Left renal pelvis (tissue), 4 donors: ENCODE measurements around the gene UBE2L6. TPM values are rescaled to one million over a fixed set of nuclear protein-coding genes. Genes with fewer than 3 reads are reported as not detected.

Experiments used
- DNase-seq, 4 donors: peaks; one replicate each; pipeline ENCODE4 v3.0.0-alpha.2; 2013; ENCODE audit warnings: low read depth in 4 of 4, low spot score in 3 of 4
- polyA plus RNA-seq, 4 donors: library from polyadenylated mRNA; unstranded; fragments of 120-200 nt; gene quantifications; one replicate each; pipeline ENCODE4 v1.2.1, GENCODE V29; 2013; ENCODE audit not compliant: insufficient read length in 4 of 4

Gene UBE2L6
- polyA plus RNA-seq, 4 donors = 36.5 to 46.7 (median 42.3) TPM

- DNase-seq = peak; percentile 84 to 95 (median 90)
These were observed 36.6 kb downstream of the UBE2L6 start, which contains the start of gene TIMM10 for GRCh38 chr11:57530596-57531507. TIMM10 (minus strand) TSS chr11:57530754; CDS start chr11:57530189, 565 bp downstream.

DNA sequence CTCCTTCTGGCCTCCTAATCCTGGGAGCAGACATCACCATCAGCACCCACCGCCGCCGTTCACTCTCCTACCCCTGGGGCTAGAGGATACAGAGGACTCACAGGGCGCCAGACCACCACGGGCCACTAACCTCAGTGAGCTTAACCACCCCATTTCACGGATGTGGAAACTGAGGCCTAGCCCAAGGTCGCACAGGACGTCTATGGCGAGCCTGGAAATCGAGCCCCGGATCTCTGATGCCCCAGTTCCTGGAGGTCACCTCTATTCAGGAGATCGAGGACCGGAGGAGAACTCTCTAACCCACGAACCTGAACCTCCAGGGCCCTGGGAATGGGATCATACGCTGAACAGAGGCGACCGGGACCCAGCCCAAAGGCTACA is 37.3 kb downstream of the UBE2L6 start:
- DNase-seq = no peak

GRCh38 chr11:57529012-57529411 is 38.5 kb downstream of the UBE2L6 start:
- no peak for DNase-seq

DNA sequence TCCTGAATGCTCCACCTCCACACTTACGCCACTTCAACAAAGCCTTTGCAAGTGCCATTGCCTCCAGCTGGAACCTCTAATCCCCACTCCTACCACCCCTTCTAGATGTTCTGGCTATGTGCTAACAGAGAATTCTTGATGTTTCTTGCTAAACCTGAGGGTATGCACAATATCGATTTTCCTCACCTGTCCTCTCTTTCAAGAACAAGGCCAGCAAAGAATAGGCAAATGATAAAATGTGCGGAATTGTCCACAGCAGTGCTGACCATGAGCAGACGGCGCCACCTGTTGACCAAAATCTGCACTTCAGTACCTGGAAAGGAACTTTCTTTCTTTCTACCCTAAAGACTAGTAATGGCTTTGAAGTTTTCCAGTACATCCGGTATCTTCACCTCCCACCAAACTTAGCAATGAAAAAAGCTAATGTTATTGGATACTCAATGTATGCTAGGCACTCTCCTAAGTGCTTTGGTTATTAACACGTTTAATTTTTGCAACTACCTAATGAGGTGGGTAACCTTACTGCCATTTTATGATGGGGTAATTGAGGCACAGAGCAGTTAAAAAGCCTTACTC is 40.3 kb downstream of the UBE2L6 start:
- DNase-seq = no peak

DNA sequence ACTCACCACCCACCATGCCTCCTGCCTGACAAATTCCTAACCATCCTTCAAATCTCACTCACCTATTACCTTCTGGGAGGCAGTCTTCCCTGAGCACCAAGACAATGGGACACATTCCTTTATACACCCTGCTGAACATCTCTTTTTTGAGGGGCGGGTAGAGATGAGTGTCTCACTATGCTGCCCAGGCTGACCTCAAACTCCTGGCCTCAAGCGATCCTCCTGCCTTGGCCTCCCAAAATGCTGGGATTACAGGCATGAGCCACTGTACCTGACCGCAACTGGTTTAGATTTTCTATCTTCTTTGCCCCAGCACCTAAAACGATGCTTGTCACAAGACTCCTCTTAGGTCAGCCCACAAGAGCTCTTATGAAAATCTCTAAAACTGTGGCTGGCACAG is 44.1 kb downstream of the UBE2L6 start:
- DNase-seq = no peak

- DNase-seq = no peak
These were observed 46.4 kb downstream of the UBE2L6 start for GRCh38 chr11:57521116-57521515.

- DNase-seq = no peak
These were observed 51.4 kb downstream of the UBE2L6 start for GRCh38 chr11:57516061-57516443.

- DNase-seq = no peak
These were observed 52.0 kb downstream of the UBE2L6 start, which contains the start of gene SLC43A1 for GRCh38 chr11:57515332-57516060. SLC43A1 (minus strand) TSS chr11:57515702; CDS start chr11:57514111, 1,591 bp downstream.

DNA sequence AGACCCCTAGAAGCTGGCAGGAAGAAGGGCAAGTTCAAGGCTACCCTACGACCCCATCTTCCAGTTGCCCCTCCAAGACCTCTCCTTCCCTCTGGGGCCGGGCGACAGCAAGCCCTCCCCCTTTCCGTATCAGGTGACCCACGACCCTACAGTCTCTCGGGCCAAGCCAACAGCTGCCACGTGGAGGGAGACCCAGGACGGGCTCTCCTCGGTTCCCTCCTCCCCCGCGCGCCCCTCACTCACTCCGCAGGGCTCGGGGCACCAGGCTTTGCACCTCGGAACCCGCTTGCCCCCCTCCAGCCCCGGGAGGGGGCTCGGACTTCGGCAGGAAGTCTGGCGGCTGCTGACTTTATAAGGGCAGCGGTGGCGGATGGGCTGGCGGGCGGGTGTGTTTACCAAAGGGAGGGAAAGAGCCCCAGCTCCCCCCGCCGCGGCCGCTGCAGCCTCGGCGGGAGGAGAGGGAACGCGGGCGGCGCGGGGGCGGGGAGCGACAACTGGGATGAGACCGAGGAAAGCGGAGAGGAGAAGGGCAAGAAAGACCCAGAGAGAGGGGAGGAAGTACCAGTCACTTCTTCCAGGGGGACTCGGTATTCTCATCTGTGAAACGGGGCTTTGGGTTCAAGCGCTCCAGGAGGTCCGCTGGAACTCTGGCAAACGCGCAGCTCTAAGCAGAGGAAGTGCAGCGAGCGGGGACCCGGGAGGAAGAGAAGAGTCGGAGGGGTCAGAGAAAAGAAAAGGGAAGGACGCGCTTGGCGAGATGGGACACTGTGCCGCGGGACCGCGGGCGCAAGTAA is 52.7 kb downstream of the UBE2L6 start:
- DNase-seq = no peak

DNA sequence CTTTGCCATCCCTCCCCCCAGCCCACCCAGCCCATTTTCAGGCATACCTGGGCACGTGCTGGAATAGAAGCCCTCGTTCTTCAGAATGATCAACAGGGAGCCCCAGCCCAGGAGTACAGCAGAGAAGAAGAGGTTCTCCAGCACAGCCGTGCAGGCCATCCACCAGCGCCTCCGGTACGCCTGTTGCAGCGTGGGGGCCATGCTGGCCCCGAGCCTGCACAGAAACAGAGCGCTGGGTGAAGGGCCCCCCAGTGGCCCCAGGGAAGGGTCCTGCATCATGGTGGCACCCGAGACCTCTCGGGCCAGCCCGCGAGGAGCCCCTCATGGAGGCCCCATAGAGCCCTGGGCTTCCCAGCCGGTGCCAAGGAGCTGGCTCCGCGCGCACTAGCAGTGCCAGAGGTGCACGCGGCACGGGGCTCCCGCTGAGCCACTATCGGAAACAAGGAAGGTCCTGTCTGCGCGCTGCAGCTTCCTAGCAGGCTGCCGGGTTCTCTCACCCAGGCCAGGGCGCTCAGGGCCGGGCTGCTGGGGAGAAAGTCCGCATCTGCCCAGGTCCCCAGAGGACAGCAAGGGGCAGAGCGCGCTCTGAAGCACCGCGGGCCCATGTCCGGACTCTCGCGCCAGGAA is 53.4 kb downstream of the UBE2L6 start:
- DNase-seq = no peak

DNA sequence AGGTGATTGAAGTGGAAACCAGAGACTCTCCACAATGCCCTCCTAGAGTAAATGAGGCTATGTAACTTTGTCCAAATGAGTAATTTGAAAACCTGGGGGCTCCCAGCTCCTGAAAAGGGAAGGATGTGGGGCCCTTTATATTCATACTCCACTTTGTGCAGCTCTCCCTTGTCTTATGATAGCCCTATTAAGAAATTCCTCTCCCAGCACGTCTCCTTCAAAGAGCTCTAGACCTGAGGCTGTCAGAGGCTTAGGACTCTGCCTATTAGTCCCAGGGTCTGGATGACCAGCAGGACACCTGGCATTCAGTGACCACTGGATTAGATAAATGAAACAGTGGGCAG is 54.0 kb downstream of the UBE2L6 start:
- no peak for DNase-seq

DNA sequence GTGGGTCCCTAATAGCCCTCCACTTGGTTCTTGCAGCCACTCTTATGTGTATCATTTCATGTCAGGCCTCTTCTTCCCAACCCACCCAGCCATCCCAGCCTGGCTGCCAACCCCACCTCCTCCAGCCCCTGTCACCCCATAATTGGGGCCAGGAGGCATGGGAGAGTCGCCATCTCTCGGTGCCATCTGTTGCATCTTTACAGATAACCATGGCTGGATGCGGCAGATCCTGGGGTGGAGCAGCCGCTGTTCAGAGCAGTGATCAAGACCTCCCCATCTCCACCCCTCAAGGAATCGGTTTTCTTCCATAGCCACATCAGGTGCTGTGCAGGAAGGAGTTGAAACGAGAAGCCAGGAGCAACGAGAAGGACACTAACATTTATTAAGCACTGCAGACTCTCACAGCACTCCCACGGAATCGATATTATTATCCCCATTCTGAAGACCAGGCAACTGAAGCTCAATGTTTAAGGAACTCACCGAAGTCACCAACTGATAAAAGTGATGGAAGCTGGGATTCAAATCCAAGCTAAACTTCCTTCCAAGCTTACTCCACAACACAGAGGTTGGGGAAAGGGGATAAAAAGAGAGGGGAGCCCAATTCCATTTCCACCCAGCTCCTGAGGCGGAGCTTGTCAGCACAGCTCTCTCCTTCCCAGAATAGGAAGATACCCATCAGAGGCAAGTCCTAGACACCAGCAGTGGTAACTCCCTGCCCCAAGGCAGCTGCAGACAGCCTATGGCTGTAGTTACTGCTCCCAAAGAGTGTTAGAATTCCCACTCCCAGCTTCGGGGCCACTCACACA is 54.6 kb downstream of the UBE2L6 start:
- DNase-seq = no peak

GRCh38 chr11:57511741-57512430 is 55.6 kb downstream of the UBE2L6 start:
- DNase-seq = no peak

GRCh38 chr11:57508341-57509170 is 58.9 kb downstream of the UBE2L6 start:
- no peak for DNase-seq

GRCh38 chr11:57506522-57506921 is 61.0 kb downstream of the UBE2L6 start:
- no peak for DNase-seq

- no peak for DNase-seq
These were observed 63.0 kb downstream of the UBE2L6 start for GRCh38 chr11:57504511-57504910.

GRCh38 chr11:57502870-57503269 is 64.6 kb downstream of the UBE2L6 start:
- DNase-seq = no peak

DNA sequence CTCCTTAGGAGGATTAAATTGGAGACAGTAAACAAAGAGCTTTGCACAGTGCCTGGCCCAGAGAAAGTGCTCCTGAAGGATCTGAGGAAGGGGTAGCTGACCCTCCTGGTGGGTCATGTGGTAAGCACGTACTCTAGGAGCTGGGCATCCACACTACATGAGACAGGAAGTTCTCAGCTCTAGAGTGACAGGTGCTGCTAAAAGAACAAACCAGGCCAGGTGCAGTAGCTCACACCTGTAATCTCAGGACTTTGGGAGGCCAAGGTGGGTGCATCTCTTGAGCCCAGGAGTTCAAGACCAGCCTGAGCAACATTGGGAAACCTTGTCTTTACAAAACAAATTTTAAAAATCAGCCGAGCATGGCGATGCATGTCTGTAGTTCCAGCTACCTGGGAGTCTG is 65.1 kb downstream of the UBE2L6 start:
- no peak for DNase-seq
